ENCODE results near the gene GPR137C. TPM values are rescaled to one million over a fixed set of nuclear protein-coding genes. Genes with fewer than 3 reads are reported as not detected.

Gene GPR137C
- total RNA-seq, 2 donors from 2014 or later: 0.36 to 0.38 TPM

- Mint-ChIP-seq H3K9me3 (no peaks in the 10 kb centered on the region), H3K27ac (no peak overlapping the region), H3K4me1 (ENCODE audit: low read depth in 2 of 2) (no peaks in the 10 kb centered on the region), H3K36me3 (peaks cover 14% of the 10 kb centered on the region), H3K4me3 (no peak overlapping the region), H3K27me3 (no peaks in the 10 kb centered on the region)
- ATAC-seq (no peak), DNase-seq (ENCODE audit: low spot score) (no peak)
Measured at GRCh38 chr14:52660832-52661231, 108.2 kb downstream of the GPR137C start.

GRCh38 chr14:52661314-52661713 lies 108.7 kb downstream of the GPR137C start:
- no peak overlapping the region for H3K27ac Mint-ChIP-seq
- H3K4me1 Mint-ChIP-seq (ENCODE audit: low read depth in 2 of 2): no peaks in the 10 kb centered on the region
- DNase-seq (ENCODE audit: low spot score): no peak
- no peaks in the 10 kb centered on the region for H3K27me3 Mint-ChIP-seq
- no peak overlapping the region for H3K4me3 Mint-ChIP-seq
- H3K36me3 Mint-ChIP-seq: peaks cover 14% of the 10 kb centered on the region
- no peak for ATAC-seq
- H3K9me3 Mint-ChIP-seq: no peaks in the 10 kb centered on the region

- no peaks in the 10 kb centered on the region for H3K9me3 Mint-ChIP-seq
- ATAC-seq (no peak), DNase-seq (ENCODE audit: low spot score) (no peak)
- no peak overlapping the region for H3K27ac Mint-ChIP-seq
- peaks cover 10% of the 10 kb centered on the region for H3K36me3 Mint-ChIP-seq
- H3K4me3 Mint-ChIP-seq: no peak overlapping the region
- no peaks in the 10 kb centered on the region for H3K27me3 Mint-ChIP-seq
- no peaks in the 10 kb centered on the region for H3K4me1 Mint-ChIP-seq (ENCODE audit: low read depth in 2 of 2)
Measured at GRCh38 chr14:52663850-52664249, 111.2 kb downstream of the GPR137C start.

GRCh38 chr14:52678591-52678990 lies 126.0 kb downstream of the GPR137C start:
- peaks cover 6% of the 10 kb centered on the region for H3K36me3 Mint-ChIP-seq
- no peaks in the 10 kb centered on the region for H3K9me3 Mint-ChIP-seq
- no peak for DNase-seq (ENCODE audit: low spot score)
- no peaks in the 10 kb centered on the region for H3K4me1 Mint-ChIP-seq (ENCODE audit: low read depth in 2 of 2)
- no peak overlapping the region for H3K27ac Mint-ChIP-seq
- no peaks in the 10 kb centered on the region for H3K27me3 Mint-ChIP-seq
- no peak for ATAC-seq
- H3K4me3 Mint-ChIP-seq: no peak overlapping the region

GRCh38 chr14:52683985-52684520 lies 131.4 kb downstream of the GPR137C start:
- Mint-ChIP-seq H3K9me3 (no peaks in the 10 kb centered on the region), H3K27ac (no peak overlapping the region), H3K27me3 (no peaks in the 10 kb centered on the region), H3K4me3 (no peak overlapping the region), H3K36me3 (no peaks in the 10 kb centered on the region), H3K4me1 (ENCODE audit: low read depth in 2 of 2) (peaks cover 15 to 16% of the 10 kb centered on the region in 2 donors)
- no peak for ATAC-seq
- DNase-seq (ENCODE audit: low spot score): no peak

- H3K36me3 Mint-ChIP-seq: no peaks in the 10 kb centered on the region
Measured at GRCh38 chr14:52686176-52686575, 133.5 kb downstream of the GPR137C start.

More at GRCh38 chr14:52686176-52686575, 133.5 kb downstream of the GPR137C start:
- Mint-ChIP-seq H3K27ac (no peak overlapping the region), H3K27me3 (no peaks in the 10 kb centered on the region), H3K4me3 (no peak overlapping the region), H3K9me3 (no peaks in the 10 kb centered on the region), H3K4me1 (ENCODE audit: low read depth in 2 of 2) (peaks cover 22 to 23% of the 10 kb centered on the region in 2 donors)
- DNase-seq (ENCODE audit: low spot score): no peak
- ATAC-seq: no peak

Other genes starting within 250 kb of the GPR137C start
- 10 to 100 TPM; 94.5 to 96.0 TPM for gene PTGER2, start 238.5 kb upstream of the GPR137C start, total RNA-seq
- 10 to 100 TPM in 1 of 2 donors, 1 to 10 TPM in 1; 6.4 to 16.3 TPM for gene TXNDC16, start 331 bp upstream of the GPR137C start, total RNA-seq
- gene ERO1A, start 142.7 kb downstream of the GPR137C start, total RNA-seq: 100 to 1,000 TPM; 142 to 146 TPM
- 100 to 1,000 TPM; 123 to 129 TPM for gene PSMC6, start 154.4 kb downstream of the GPR137C start, total RNA-seq
- gene STYX, start 177.3 kb downstream of the GPR137C start, total RNA-seq: 10 to 100 TPM; 11.9 to 13.2 TPM
- 10 to 100 TPM; 25.9 to 31.4 TPM for gene GNPNAT1, start 238.8 kb downstream of the GPR137C start, total RNA-seq

Data from natural killer cell treated with Interleukin-12 subunit alpha and Interleukin-12 subunit beta and Interleukin-15 and Interleukin-18, amount 100 ng/mL, for 72 hours (primary cell).